ENCODE data around the gene MAN2C1. TPM values are rescaled to one million over a fixed set of nuclear protein-coding genes. Genes with fewer than 3 reads are reported as not detected.
"Not testable (repeated sequence)": the region's sequence is repeated elsewhere in the genome, so short reads cannot be mapped to it uniquely, and the experiment has no call there.

MAN2C1 gene
- total RNA-seq: 208 TPM
- long read RNA-seq, transcript MAN2C1-201 (26 exons, 3,284 nt): major isoform, 14 of 70 reads
- long read RNA-seq, transcript MAN2C1-242 (26 exons, 3,177 nt): minor isoform, 6 of 70 reads
- long read RNA-seq, partial matches to known transcripts: 21 of 70 reads
- long read RNA-seq, other reads (novel, unspliced or antisense): 29 of 70 reads

DNA sequence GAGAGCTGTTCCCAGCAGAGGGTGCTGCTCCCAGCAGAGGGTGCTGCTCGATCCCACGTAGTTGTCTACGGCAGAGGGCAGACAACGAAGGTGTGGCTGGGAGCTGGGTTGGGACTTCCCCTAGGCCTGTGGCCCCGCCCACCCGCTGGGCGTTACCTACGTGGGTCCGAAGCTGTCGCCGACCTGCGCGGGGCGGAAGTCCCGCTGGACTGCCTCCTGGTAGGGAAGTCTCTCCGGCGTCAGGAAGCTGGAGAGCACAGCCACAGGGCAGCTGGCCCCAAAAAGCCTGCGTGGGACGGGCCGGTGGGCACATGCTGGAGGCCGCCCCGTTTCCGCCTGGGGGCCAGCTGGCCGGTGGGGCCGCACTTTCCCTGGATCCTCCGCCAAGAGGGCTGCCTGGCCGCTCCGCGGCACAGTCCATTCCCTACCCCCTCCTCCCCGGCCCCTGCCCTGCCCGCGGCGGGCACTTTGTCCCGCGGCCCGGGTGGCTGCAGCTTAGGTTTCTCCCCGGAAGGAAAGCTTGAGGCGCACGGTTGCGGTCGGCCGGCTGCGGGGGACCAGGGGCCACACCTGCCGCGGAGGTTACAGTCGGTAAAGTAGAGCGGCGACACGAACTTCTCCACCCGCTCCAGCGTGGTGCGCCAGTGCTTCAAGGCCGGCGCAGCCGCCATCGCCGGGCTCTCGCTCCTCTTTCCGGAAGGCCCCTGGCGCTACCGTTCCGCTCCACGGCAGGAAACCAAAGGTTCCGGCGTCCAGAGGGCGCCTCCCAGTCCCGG is at the start of gene MAN2C1:
TSS of gene MAN2C1 (minus strand) at position 695 of the 776 bp plus-strand sequence. CDS start at position 671, 24 bp downstream.
- DNase-seq (ENCODE audit: low spot score): peak; percentile 97

DNA sequence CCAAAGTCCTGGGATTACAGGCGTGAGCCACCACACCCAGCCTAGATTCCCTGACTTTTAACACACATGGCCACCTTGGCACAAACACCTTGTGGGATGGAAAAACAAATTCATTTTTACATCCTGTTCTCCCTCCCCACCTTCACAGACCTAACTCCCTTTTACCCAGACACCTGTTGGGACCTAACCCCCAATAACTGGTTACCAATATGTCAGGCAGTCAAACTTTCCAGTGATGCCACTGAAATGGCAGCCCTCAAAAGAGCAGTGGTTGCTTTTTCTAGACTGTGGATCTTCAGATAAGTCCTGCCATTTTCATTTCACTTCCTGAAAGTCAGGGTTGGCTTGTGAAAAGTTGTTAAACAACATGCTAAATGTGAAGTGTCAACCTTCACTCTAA is 48.2 kb upstream of the MAN2C1 start:
- no peak for DNase-seq (ENCODE audit: low spot score)

DNA sequence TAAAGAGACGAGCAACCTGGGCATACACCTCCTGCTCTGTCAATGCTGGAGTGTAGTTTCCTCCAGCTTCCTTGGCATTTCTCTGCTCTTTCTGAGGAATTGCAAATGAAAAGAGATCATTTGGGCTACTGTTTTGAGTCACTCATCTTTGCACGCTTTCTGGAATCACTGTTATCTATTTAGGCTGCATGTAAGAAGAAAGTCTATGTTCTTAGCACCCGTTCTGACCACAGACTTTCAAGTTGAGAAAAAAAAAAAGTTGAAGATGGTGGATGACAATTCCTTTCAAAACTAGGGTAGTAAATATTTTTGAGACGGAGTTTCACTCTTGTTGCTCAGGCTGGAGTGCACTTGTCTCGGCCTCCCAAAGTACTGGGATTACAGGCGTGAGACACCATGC is 41.8 kb upstream of the MAN2C1 start:
- no peak for DNase-seq (ENCODE audit: low spot score)

DNA sequence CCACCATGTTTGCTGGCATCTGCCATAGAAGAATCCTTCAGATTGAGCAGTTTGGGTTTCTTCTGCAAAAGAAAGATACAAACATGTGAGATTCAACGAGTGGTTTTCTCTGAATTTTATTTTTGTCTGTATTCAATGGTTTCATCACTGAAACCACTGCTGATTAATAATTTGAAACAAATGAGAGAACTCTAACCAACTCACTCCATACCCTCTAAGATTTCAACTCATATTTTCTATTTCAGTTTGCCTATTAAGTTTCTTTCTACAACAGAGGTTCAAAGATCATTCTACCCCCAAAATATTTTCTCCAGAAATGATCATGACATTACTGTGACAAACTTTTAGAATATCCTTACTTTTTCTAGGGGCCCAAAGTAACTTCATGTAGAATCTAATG is 38.7 kb upstream of the MAN2C1 start:
- DNase-seq (ENCODE audit: low spot score): no peak

DNA sequence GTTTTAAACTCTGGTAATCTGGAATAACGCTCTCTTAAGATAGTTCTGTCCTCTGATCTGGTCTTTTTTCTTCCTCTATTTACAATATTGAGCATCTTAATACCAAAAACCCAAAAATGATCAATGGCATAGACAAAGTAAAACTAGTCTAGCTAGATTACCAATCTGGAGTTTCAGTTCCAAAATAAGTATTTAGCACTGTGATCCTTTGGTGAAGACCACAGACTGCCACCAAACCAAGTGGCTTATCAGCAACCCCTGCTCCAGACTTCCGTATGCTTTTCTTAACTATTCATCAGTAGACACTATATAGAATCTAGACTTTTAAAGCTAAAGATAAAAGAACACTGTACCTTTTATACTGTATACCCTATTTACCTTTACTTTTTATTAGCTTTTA is 35.5 kb upstream of the MAN2C1 start:
- DNase-seq (ENCODE audit: low spot score): no peak

DNA sequence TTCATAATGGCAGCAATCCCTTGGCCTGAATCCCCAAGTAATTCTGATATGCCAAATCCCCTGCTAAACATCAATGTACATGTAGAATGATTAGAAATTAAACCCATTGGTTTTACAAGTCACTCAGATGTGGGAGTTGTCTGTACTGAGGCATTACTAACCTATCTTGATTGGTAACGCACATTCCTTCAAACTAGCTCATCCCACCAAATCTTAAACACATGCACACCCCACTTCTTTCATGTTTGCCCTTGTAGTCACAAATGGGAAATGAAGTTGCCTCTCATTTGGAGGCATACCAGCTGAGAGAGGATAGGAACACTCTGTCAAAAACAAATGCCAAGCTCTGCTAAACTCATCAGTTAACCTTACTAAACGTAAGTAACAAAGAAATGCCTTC is 29.1 kb upstream of the MAN2C1 start:
- DNase-seq (ENCODE audit: low spot score): no peak

DNA sequence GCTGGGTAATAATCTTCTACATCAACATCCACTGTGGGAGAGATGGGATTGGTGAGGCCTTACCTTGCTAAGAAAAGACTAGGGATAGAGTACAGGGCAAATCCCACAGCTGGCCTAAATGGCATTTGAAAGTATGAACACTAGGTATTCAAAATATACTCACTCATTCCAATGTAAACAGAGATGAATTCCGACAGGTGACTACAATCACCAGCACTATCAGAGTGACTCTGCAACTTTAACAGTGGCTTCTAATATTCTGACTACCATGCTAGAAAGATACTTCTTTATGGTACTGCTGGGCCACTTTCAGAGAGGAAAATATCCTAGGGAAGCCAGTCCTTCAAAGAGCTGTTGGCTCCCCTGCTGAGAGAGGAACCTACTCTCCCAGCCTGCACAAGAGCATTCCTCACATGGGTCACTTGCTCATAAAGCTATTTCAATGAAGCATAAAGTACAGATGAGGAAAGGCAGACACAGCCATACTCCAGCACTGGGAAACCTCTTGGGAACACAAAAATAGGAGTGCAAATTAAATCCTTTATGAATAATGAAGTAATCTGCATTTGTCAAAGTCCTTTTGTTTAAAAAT is 21.5 kb upstream of the MAN2C1 start:
- DNase-seq (ENCODE audit: low spot score): no peak

DNA sequence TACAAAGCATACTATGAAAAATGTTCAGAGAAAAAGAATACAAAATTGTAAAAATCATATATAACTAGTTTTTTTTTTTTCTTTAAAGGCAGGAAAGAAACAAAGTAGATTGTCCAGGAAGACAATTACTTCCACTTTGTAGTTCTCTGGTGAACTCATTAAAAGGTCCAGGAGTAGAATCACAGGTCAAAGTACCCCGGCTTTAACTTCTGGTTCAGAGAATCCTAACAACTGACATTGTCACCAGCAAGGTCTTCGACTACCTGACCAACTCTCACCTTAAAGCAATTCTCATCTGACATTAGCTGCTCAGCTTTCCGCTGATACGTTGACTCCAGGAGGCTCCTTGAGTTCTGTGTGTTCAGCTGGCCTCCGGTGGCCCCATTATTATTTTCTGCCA is 15.6 kb upstream of the MAN2C1 start:
- DNase-seq (ENCODE audit: low spot score): not testable (repeated sequence)

DNA sequence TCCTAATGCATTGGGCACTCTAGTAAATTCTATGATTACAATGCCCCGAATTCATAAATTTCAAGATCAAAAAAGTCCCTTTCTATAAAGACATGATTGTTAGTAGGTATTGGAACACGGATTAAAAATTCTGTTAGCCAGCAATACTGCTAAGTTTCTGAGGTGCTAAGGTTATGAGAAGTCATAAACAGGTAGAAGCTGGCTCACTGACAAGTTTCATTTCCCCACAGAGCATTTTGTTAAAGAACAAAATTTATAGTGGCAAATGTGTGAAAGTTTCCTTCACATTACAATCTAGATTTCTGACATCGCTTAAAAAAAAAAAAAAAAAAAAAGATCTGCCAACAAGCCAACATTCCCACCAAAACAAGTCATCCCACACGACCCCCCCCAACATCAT is 12.4 kb upstream of the MAN2C1 start:
- DNase-seq (ENCODE audit: low spot score): no peak

DNA sequence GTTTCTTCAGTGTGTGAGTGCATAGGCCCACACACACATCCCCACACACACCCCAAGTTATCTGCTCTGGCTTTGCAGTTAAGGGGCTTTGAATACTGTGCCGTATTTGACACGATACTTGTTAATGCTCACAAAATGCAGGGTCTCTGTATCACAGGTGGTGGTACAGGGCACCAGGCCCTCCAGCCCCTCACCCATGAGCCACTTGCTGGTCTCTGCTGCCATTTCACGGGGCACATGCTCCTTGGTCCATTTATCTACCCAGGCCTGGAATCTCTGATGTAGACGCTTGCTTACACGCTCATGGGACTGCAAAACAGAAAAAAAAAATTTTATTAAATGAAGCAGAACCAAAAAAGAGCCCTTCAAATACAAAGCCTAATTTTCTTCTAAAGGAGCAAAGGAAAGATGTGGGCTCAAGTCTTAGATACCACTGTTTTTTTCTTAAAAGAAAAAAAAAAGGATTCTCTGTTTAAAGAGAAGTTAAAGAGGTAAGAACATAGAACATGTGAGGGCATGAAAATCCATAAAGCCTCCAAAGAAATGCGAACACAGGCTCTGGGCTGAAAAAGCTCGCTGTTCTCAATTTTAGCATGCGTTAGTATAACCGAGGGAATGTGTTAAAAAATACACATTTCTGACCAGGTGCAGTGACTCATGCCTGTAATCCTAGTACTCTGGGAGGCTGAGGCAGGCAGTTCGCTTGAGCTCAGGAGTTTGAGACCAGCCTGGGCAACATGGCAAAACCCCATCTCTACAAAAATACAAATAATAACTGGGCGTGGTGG is 3.7 kb upstream of the MAN2C1 start:
- DNase-seq (ENCODE audit: low spot score): no peak

DNA sequence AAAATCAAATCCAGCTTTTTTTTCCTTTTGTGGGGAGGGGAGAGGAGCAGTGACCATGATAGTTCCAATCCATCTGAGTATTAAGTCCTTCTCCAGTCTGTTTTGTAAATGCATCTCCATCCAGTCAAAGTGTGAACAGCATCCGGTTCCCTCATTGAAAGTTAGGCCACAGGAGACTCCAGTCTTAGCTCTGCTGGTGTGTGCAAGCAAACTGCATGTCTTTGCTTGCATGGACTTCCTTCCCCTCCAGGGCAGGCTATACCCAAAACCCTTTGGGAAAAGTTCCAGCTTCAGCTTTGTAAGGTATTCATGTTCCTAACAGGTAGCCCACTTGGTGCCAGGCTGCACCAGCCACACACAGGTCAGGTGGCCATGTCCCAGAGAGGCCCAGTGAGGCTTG is 3.1 kb upstream of the MAN2C1 start:
- DNase-seq (ENCODE audit: low spot score): peak; percentile 47

DNA sequence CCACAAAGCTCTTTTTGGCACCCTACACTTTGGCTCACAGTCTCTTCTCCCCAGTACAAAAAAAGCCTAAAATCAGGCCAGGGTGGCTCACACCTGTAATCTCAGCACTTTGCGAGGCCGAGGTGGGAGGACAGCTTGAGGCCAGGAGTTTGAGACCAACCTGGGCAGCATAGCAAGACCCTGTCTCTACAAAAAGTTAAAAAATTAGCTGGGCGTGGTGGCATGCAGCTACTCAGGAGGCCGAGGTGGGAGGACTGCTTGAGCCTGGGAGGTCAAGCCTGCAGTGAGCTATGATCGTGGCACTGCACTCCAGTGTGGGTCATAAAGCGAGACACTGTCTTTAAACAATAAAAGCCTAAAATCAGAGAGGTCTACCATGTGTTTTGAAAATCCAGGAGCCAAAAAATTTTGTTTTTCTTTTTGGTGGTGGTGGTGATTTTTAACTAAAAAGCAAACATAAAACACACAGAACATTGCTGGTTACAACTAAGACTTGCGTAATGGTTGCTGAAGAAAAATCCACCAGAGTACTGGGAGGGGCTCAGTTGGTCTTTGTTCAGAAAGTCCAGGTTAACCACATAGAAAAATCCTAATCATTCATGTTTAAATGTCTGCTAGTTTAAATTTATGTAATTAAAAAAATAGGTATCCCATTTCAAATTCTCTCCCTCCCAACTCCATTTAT is 1.6 kb upstream of the MAN2C1 start:
- DNase-seq (ENCODE audit: low spot score): no peak

DNA sequence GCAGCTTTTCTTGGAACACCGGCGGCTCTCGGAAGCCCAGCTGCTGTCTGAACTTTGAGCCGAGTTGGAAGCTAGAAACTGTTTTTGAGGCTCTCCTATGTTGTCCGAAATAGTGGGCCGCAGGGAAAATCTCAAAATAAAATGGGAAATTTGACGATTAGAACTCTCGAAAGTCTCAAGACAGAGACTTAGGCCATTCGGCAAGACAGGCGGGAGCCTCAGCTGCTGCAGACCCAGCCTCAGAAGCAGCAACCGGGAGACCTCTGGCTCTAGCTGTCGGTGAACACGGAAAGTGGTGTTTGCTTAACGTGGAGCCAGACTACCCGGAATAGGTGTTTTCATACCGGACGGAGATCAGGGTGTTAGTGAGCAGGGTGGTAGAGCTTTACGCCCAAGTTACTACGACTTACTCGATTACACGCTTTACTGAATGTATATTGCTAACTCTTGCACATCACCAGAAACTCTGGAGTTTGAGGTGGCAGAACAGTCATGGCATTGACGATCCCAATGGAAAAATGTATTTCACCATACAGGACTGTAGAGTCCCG is 357 bp upstream of the MAN2C1 start:
- DNase-seq (ENCODE audit: low spot score): no peak

DNA sequence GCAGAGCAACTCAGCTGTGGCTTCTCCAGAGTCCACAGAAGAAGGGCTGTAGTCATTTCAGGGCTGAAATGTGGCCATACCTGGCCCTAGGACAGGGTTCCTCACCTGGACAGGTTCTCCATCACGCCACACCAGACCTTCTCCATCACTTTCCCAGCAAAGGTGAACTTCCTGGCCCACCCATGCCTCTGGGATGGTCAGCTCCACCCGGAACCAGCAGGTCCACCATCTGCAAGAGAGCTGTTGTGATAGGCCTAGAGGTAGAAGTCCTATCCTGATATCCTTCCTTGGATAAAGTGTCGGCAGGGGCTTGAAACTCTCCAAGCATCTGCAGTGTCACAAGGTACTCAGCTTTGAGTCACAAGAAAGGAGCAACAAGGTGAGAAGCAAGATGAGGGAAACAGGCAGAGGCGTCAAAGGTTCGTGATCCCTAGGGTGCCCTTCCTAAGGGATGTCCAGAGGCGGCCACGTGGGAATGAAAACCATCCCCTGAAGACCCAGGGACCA is 948 bp downstream of the MAN2C1 start:
- DNase-seq (ENCODE audit: low spot score): peak; percentile 84

DNA sequence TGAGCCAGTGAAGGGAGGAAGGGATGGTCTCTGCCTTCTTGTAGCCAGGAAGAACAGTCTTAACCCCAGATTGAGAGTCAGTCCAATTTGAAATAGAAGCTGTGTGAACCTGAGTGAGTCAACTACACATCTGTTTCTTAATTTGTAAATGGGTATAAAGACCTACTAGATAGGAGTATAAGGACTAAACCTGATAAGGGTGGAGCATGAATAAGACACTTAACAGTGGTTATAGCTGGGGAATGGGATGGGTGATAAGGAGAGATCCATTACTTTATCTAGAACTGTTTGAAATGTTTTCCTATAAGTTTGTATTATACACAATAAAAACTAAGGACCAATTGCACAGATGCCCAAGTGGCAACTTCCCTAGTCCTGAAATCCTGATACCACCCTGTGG is 1.4 kb downstream of the MAN2C1 start:
- no peak for DNase-seq (ENCODE audit: low spot score)

DNA sequence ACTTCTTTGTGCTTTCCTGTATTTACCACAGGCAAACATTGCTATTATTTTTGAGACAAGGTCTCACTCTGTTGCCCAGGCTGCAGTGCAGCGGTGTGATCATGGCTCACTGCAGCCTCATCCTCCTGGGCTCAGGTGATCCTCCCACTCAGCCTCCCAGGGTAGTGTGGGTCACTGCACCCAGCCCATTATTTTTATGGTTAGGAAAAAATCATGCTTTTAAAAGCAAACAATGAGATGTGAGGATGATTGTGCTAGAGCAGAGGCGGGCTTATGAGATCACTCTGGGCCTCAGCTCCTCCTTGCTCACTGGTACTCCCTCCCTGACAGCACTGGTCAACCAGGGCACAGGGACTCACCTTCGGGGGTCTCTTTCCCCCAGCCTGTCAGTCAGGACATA is 2.2 kb downstream of the MAN2C1 start:
- DNase-seq (ENCODE audit: low spot score): peak; percentile 45

DNA sequence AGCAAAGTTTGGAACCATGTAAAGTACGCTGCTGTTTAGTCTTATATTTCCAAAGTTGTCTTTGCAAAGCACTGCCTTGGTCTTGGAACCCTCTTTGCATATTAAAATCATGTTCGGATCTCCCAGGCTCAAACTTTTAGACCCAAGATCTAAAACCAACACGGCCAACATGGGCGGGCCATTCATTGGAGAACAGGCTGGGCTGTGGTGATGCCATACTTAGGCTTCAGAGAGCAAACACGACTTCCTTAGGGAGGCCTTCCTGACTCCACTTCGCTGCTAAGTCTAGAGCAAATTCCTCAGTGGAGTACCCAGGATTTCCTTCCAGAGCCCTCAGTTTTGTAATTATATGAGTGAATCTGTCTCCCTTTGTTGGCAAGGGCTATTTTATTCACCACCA is 3.5 kb downstream of the MAN2C1 start:
- DNase-seq (ENCODE audit: low spot score): peak; percentile 64

DNA sequence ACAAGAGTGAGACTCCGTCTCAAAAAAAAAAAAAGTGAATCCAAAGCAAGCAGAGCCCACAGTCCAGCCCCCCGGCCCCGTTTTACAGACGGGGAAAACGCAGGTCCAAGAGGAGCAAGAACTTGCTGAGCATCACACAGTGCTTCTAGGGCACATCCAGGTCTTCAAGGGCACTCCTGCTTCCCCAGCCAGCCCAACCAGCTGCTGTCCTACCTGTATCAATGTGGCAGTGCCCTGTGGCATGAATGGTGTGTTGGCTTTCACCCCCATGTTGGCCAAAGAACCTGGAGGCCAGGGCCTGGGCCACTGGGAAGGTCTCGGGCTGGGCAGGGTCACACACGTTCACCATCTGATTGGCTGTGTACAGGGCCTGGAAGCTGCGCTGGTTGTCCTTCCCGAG is 4.6 kb downstream of the MAN2C1 start:
- DNase-seq (ENCODE audit: low spot score): peak; percentile 67

DNA sequence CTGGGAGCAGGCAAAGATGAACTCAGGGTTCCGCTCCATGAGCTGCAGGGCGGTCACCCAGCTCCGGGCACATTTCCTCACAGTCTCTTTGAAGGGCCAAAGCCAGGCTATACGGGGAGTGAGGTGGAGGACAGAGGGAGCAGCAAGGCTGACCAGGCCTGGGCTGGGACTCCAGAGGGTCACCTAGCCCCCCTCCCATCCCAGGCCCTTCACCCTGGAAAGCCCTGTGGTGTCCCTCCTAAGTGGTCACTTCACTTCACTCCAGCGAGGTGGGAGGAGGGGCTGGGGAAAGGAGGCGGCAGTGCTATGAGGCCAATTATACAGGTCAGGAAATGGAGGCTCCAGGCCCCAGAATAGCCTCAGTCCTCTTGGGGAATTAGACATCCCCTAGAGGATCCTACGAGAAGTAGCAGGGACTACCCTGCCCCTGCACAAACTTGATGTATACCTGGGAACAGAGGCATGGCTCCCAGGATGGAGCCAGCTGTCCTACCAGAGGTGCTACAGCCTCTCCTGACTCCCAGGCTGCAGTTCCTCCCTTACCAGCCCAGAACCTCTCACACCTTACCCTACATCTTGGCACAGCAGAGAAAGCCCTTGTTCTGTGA is 5.7 kb downstream of the MAN2C1 start:
- DNase-seq (ENCODE audit: low spot score): peak; percentile 64

DNA sequence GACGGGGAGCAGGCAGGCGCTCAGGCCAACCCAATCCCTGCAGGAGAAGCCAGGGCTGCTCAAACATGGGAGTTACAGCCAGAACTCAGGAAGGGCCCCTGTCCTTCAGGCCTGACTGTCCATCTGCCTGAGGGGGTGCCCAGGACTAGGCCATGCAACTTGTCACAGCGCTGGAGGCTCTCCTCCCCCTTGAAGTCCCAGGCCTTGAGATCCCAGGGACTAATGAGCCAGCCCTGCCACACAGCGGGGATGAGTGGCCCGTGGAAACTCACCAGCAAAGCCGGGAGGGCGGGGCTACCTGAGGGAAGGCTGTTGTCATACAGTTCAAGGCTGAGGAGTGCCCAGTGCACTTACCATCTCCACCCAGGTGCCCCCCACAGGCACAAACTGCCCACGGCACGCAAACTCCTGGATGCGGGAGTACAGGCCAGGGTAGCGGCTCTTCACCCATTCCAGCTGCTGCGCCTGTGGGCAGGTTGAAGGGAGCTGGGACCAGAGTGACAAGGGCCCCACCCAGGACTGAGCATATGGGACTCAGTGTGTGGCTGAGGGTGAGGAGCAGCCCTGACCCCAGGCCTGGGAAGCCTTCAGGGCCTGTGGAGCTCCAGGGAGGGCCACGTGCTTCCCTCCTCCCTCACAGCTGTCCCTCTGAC is 6.3 kb downstream of the MAN2C1 start:
- DNase-seq (ENCODE audit: low spot score): peak; percentile 81

All from mesenteric fat pad (tissue), 1 donor.